ENCODE data around the gene PRICKLE3. TPM values are rescaled to one million over a fixed set of nuclear protein-coding genes. Genes with fewer than 3 reads are reported as not detected.

Gene PRICKLE3
- total and polyA plus RNA-seq, 2 experiments from 2014 or later = 4.7 to 13.7 TPM

- DNase-seq (ENCODE audit: low spot score) (no peak), ATAC-seq (no peak)
- no peak overlapping the region for H3K27ac Mint-ChIP-seq
- H3K4me1 Mint-ChIP-seq = no peaks in the 10 kb centered on the region; the same call in 2 of the 3 replicates
- Histone ChIP-seq H4K20me1 (replicated peaks; ENCODE audit: insufficient read depth) (no peaks in the 10 kb centered on the region), H3K4me2 (no peak overlapping the region), H3F3A (replicated peaks; ENCODE audit: low read depth) (no peaks in the 10 kb centered on the region), H3K27ac (ENCODE audit: low read depth) (no peak overlapping the region), H3K4me1 (ENCODE audit: insufficient read depth) (no peaks in the 10 kb centered on the region; the same call in 1 of the 2 replicates), H2AFZ (no peak overlapping the region), H3K9me2 (ENCODE audit: insufficient read depth) (no peaks in the 10 kb centered on the region), H3K27me3 (ENCODE audit: insufficient read depth) (no peaks in the 10 kb centered on the region), H3K79me2 (replicated peaks; ENCODE audit: insufficient read depth) (no peaks in the 10 kb centered on the region), H3K36me3 (ENCODE audit: insufficient read depth) (no peaks in the 10 kb centered on the region), H3K4me3 (no peak overlapping the region)
- H3K27me3 Mint-ChIP-seq (ENCODE audit: insufficient read depth, low read depth, poor library complexity) = peaks cover 2% of the 10 kb centered on the region
- H3K36me3 Mint-ChIP-seq (ENCODE audit: low read depth) = no peaks in the 10 kb centered on the region
- no peak overlapping the region for H3K4me3 Mint-ChIP-seq
- no peak for TF ChIP-seq EZH2 (IDR thresholded peaks at IDR 0.05; ENCODE audit: low read depth, unreplicated experiment)
- H3K9me3 Mint-ChIP-seq = no peaks in the 10 kb centered on the region
These were observed 24.9 kb upstream of the PRICKLE3 start for GRCh38 chrX:49211074-49211473.

- Histone ChIP-seq H3K4me3 (no peak overlapping the region), H3K4me1 (ENCODE audit: insufficient read depth) (no peaks in the 10 kb centered on the region; the same call in 1 of the 2 replicates), H3K27ac (ENCODE audit: low read depth) (no peak overlapping the region), H2AFZ (no peak overlapping the region), H3K4me2 (no peak overlapping the region), H4K20me1 (replicated peaks; ENCODE audit: insufficient read depth) (no peaks in the 10 kb centered on the region), H3K27me3 (ENCODE audit: insufficient read depth) (no peaks in the 10 kb centered on the region), H3K79me2 (replicated peaks; ENCODE audit: insufficient read depth) (no peaks in the 10 kb centered on the region), H3K9me2 (ENCODE audit: insufficient read depth) (no peaks in the 10 kb centered on the region), H3K36me3 (ENCODE audit: insufficient read depth) (no peaks in the 10 kb centered on the region), H3F3A (replicated peaks; ENCODE audit: low read depth) (no peaks in the 10 kb centered on the region)
- Mint-ChIP-seq H3K27ac (no peak overlapping the region), H3K27me3 (ENCODE audit: insufficient read depth, low read depth, poor library complexity) (peaks cover 6% of the 10 kb centered on the region), H3K4me3 (no peak overlapping the region), H3K36me3 (ENCODE audit: low read depth) (no peaks in the 10 kb centered on the region), H3K4me1 (no peaks in the 10 kb centered on the region; the same call in 2 of the 3 replicates), H3K9me3 (no peaks in the 10 kb centered on the region)
- no peak for DNase-seq (ENCODE audit: low spot score)
- no peak for ATAC-seq
- TF ChIP-seq STAT1 (IDR thresholded peaks at IDR 0.05; ENCODE audit: unreplicated experiment) = no peak
- no peak for TF ChIP-seq ZNF114 (CRISPR knock-in tag; IDR thresholded peaks at IDR 0.05)
- TF ChIP-seq, protein P1, sequence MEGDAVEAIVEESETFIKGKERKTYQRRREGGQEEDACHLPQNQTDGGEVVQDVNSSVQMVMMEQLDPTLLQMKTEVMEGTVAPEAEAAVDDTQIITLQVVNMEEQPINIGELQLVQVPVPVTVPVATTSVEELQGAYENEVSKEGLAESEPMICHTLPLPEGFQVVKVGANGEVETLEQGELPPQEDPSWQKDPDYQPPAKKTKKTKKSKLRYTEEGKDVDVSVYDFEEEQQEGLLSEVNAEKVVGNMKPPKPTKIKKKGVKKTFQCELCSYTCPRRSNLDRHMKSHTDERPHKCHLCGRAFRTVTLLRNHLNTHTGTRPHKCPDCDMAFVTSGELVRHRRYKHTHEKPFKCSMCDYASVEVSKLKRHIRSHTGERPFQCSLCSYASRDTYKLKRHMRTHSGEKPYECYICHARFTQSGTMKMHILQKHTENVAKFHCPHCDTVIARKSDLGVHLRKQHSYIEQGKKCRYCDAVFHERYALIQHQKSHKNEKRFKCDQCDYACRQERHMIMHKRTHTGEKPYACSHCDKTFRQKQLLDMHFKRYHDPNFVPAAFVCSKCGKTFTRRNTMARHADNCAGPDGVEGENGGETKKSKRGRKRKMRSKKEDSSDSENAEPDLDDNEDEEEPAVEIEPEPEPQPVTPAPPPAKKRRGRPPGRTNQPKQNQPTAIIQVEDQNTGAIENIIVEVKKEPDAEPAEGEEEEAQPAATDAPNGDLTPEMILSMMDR (conservative IDR thresholded peaks at IDR 0.05; ENCODE audit: low read depth in 2 of 2) = no peak
- TF ChIP-seq CREB1 (CRISPR knock-in tag; IDR thresholded peaks at IDR 0.05; ENCODE audit: low read depth) = no peak
- TF ChIP-seq POLR2AphosphoS5 (IDR thresholded peaks at IDR 0.05; ENCODE audit: low read depth) = no peak
- no peak for TF ChIP-seq EZH2 (IDR thresholded peaks at IDR 0.05; ENCODE audit: low read depth, unreplicated experiment)
- TF ChIP-seq, protein P2, sequence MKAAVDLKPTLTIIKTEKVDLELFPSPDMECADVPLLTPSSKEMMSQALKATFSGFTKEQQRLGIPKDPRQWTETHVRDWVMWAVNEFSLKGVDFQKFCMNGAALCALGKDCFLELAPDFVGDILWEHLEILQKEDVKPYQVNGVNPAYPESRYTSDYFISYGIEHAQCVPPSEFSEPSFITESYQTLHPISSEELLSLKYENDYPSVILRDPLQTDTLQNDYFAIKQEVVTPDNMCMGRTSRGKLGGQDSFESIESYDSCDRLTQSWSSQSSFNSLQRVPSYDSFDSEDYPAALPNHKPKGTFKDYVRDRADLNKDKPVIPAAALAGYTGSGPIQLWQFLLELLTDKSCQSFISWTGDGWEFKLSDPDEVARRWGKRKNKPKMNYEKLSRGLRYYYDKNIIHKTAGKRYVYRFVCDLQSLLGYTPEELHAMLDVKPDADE (IDR thresholded peaks at IDR 0.05) = no peak
- no peak for TF ChIP-seq EZH2phosphoT487 (IDR thresholded peaks at IDR 0.05; ENCODE audit: unreplicated experiment)
- no peak for TF ChIP-seq NANOG (IDR thresholded peaks at IDR 0.05; ENCODE audit: borderline replicate concordance)
- no peak for TF ChIP-seq ZNF462 (CRISPR knock-in tag; IDR thresholded peaks at IDR 0.05)
- TF ChIP-seq ZNF331 (CRISPR knock-in tag; IDR thresholded peaks at IDR 0.05; ENCODE audit: low read depth) = no peak
These were observed 24.2 kb upstream of the PRICKLE3 start for GRCh38 chrX:49210406-49210805.
